ENCODE results near the gene LMNTD2.
"Not testable (repeated sequence)": the region's sequence is repeated elsewhere in the genome, so short reads cannot be mapped to it uniquely, and the experiment has no call there.

Gene LMNTD2

GRCh38 chr11:532527-532985 lies 28.0 kb downstream of the LMNTD2 start:
- no peak for DNase-seq

GRCh38 chr11:531919-532526 lies 28.5 kb downstream of the LMNTD2 start:
- DNase-seq: no peak

- DNase-seq: no peak
Measured at GRCh38 chr11:530960-531831, 29.3 kb downstream of the LMNTD2 start.

- no peak for DNase-seq
Measured at GRCh38 chr11:529728-530411, 30.7 kb downstream of the LMNTD2 start.

GRCh38 chr11:528815-529727 lies 31.5 kb downstream of the LMNTD2 start:
- no peak for DNase-seq

- DNase-seq: no peak
Measured at GRCh38 chr11:528166-528814, 32.2 kb downstream of the LMNTD2 start.

- no peak for DNase-seq
Measured at GRCh38 chr11:526192-526591, 34.3 kb downstream of the LMNTD2 start.

GRCh38 chr11:521177-521688 lies 39.3 kb downstream of the LMNTD2 start:
- DNase-seq: no peak

GRCh38 chr11:520428-521176 lies 39.9 kb downstream of the LMNTD2 start:
- DNase-seq: no peak

- DNase-seq: no peak
Measured at GRCh38 chr11:518463-519202, 41.9 kb downstream of the LMNTD2 start.

- not testable (repeated sequence) for DNase-seq
Measured at GRCh38 chr11:516918-517685, 43.4 kb downstream of the LMNTD2 start.

GRCh38 chr11:516400-516799 lies 44.1 kb downstream of the LMNTD2 start:
- no peak for DNase-seq

GRCh38 chr11:515131-515530 lies 45.4 kb downstream of the LMNTD2 start:
- DNase-seq: no peak

GRCh38 chr11:514606-515005 lies 45.9 kb downstream of the LMNTD2 start:
- no peak for DNase-seq

GRCh38 chr11:512761-513595 lies 47.6 kb downstream of the LMNTD2 start:
- DNase-seq: no peak

- no peak for DNase-seq
Measured at GRCh38 chr11:508956-509355, 51.6 kb downstream of the LMNTD2 start.

- DNase-seq: no peak
Measured at GRCh38 chr11:507727-508515, 52.6 kb downstream of the LMNTD2 start.

All from DMS79 treated with DMSO at 0.1 percent for 48 hours (cell line).